GM12872 (cell line): ENCODE measurements around the gene SSPN.

Experiments used
- CTCF ChIP-seq: IDR thresholded peaks from 3 replicates; pipeline ENCODE4 v1.5.1; 2011; ENCODE audit warnings: low read depth, mild to moderate bottlenecking, low read length, moderate library complexity; ENCODE audit not compliant: insufficient read depth

Gene SSPN

GRCh38 chr12:26195250-26195640, at the start of gene SSPN:
TSS of gene SSPN (plus strand) at chr12:26195573. CDS start at chr12:26195673, 100 bp downstream.
- TF ChIP-seq CTCF: no peak

GRCh38 chr12:26148291-26148690, 47.1 kb upstream of the SSPN start:
- TF ChIP-seq CTCF: no peak

GRCh38 chr12:26149968-26150500, 45.3 kb upstream of the SSPN start:
- no peak for TF ChIP-seq CTCF

GRCh38 chr12:26150736-26151450, 44.5 kb upstream of the SSPN start:
- no peak for TF ChIP-seq CTCF

- no peak for TF ChIP-seq CTCF
Observed at GRCh38 chr12:26152507-26153102, 42.8 kb upstream of the SSPN start.

- TF ChIP-seq CTCF: peak; percentile 14; the same call in 1 of the 3 replicates
Observed at GRCh38 chr12:26153421-26154154, 41.8 kb upstream of the SSPN start.

GRCh38 chr12:26156201-26156871, 39.0 kb upstream of the SSPN start:
- no peak for TF ChIP-seq CTCF
